Activated T-helper 2 cell treated with anti-CD3 and anti-CD28 coated beads, Interferon-gamma antibody, Interleukin-2, Interleukin-4, amounts not matched to agents 10 μg/mL and 5 μg/mL and 100 μg/mL, durations not matched to agents 14 hours and 24 hours and 36 hours (primary cell): ENCODE data around the gene BCAS3. TPM values are rescaled to one million over a fixed set of nuclear protein-coding genes. Genes with fewer than 3 reads are reported as not detected.

Experiments
- DNase-seq: peaks from one replicate; pipeline ENCODE4 v3.0.0; 2021; ENCODE audit warnings: low spot score
- H3K27ac Mint-ChIP-seq: one replicate; pipeline ENCODE4 v1.8.0; 2021; ENCODE audit warnings: mixed read lengths
- H3K27me3 Mint-ChIP-seq: one replicate; pipeline ENCODE4 v1.8.0; 2021; ENCODE audit warnings: low read depth, mixed read lengths
- H3K36me3 Mint-ChIP-seq: one replicate; pipeline ENCODE4 v1.8.0; 2021; ENCODE audit warnings: low read depth, mixed read lengths
- H3K4me1 Mint-ChIP-seq: one replicate; pipeline ENCODE4 v1.8.0; 2021; ENCODE audit warnings: low read depth, mixed read lengths
- H3K4me3 Mint-ChIP-seq: one replicate; pipeline ENCODE4 v1.8.0; 2021; ENCODE audit warnings: low read depth, mild to moderate bottlenecking, moderate library complexity, mixed read lengths
- H3K9me3 Mint-ChIP-seq: one replicate; pipeline ENCODE4 v1.8.0; 2021; ENCODE audit warnings: mixed read lengths
- intact Hi-C: fragments of 100-400 bp; cut with micrococcal nuclease; formaldehyde crosslinking; loops from one replicate; pipeline ENCODE4 v1.15.1; 2023
- total RNA-seq: library from RNA; stranded (reverse); gene quantifications from 2 replicates; pipeline ENCODE4 v1.2.3, GENCODE V29; 2022

BCAS3 gene
- total RNA-seq, 1 donor from 2014 or later, result 10.7 TPM

GRCh38 chr17:61411261-61412142, 733.9 kb downstream of the BCAS3 start:
- H3K4me1 Mint-ChIP-seq, result peaks cover 8% of the 10 kb centered on the region
- peak overlapping the region; percentile 51 for H3K4me3 Mint-ChIP-seq
- no peaks in the 10 kb centered on the region for H3K36me3 Mint-ChIP-seq
- DNase-seq, result peak; percentile 17
- intact Hi-C loops, result loop anchor here (2.0 to 10.0 kb wide), 3 partner anchors 171 to 653 kb away; partner anchors contain the start of gene MED13
- no peak overlapping the region for H3K27ac Mint-ChIP-seq
- H3K27me3 Mint-ChIP-seq, result peaks cover 62% of the 10 kb centered on the region
- H3K9me3 Mint-ChIP-seq, result no peaks in the 10 kb centered on the region

DNA sequence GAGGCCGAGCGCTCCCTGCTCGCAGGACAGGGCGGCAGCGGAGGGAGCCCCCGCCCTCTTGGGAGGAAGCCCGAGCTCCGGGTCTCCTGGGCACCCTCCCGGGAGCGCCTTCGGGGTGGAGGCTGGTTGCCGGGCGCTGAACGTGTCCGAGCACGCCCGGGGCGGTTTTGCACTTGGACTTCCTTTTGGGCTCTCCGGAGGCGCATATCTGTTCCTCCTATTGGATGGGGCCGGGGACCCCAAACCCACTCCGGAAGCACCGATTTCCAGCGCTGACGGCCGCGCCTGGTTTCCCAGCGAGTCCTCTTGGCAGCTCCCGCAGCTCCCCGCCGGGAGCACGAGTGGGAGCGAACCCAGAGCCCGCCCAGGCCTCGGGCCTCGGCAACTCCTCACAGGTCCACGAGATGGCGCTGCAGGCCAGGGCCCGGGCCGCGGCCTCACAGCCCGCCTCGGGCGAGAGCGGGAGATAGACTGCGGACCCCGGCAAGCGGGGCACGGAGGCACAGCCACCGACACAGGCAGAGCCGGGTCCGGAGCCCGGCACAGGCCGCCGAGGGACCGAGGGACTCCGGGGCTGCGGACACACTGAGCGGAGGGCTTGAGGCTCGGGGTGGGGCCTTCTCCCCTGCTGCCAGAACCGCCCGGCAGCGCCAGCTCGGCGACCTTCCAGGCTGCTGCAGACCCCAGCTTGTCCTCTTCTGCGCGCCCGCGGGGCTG, 734.6 kb downstream of the BCAS3 start:
- H3K9me3 Mint-ChIP-seq, result no peaks in the 10 kb centered on the region
- peak; percentile 71 for DNase-seq
- intact Hi-C loops, result loop anchor here (2.0 to 10.0 kb wide), 2 partner anchors 170 to 652 kb away; partner anchors contain the start of gene MED13
- H3K27me3 Mint-ChIP-seq, result peaks cover 55% of the 10 kb centered on the region
- H3K36me3 Mint-ChIP-seq, result no peaks in the 10 kb centered on the region
- H3K4me1 Mint-ChIP-seq, result peaks cover 8% of the 10 kb centered on the region
- H3K27ac Mint-ChIP-seq, result no peak overlapping the region
- H3K4me3 Mint-ChIP-seq, result peak overlapping the region; percentile 42

- peaks cover 8% of the 10 kb centered on the region for H3K4me1 Mint-ChIP-seq
- peak overlapping the region; percentile 55 for H3K4me3 Mint-ChIP-seq
- H3K27me3 Mint-ChIP-seq, result peaks cover 48% of the 10 kb centered on the region
- DNase-seq, result peak; percentile 4
- H3K9me3 Mint-ChIP-seq, result no peaks in the 10 kb centered on the region
- H3K27ac Mint-ChIP-seq, result no peak overlapping the region
- no peaks in the 10 kb centered on the region for H3K36me3 Mint-ChIP-seq
- intact Hi-C loops, result loop anchor here (2.0 to 10.0 kb wide), 2 partner anchors 170 to 652 kb away; partner anchors contain the start of gene MED13
Measured at GRCh38 chr17:61412860-61413660, 735.4 kb downstream of the BCAS3 start.

DNA sequence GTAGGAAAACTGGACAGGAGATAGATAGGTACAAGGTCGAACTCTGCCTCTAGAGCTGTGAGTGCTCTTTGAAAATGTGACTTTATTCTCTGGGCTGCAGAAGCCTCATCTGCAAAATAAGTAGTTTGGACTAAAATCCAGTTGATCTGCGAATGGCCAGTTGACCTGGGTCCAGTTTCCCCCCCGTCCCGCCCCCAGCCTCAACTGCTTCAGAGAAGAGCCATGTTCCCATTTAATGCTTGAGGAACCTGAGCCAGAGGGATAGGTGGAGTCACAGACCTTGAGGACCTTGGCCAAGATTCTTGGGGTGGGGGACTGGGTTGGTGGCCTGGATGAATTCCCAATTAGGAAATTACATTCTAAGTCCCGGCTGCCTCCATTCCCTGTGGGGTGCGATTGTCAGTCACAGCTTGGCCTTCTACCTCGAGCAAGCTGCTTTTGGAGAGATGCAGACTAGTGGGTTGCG, 736.0 kb downstream of the BCAS3 start:
- DNase-seq, result no peak
- Mint-ChIP-seq H3K36me3 (no peaks in the 10 kb centered on the region), H3K4me3 (no peak overlapping the region), H3K9me3 (no peaks in the 10 kb centered on the region), H3K4me1 (peaks cover 6% of the 10 kb centered on the region), H3K27me3 (peaks cover 44% of the 10 kb centered on the region), H3K27ac (no peak overlapping the region)
- intact Hi-C loops, result loop anchor here (1.0 to 10.0 kb wide), 3 partner anchors 138 to 651 kb away; partner anchors contain the start of gene MED13

DNA sequence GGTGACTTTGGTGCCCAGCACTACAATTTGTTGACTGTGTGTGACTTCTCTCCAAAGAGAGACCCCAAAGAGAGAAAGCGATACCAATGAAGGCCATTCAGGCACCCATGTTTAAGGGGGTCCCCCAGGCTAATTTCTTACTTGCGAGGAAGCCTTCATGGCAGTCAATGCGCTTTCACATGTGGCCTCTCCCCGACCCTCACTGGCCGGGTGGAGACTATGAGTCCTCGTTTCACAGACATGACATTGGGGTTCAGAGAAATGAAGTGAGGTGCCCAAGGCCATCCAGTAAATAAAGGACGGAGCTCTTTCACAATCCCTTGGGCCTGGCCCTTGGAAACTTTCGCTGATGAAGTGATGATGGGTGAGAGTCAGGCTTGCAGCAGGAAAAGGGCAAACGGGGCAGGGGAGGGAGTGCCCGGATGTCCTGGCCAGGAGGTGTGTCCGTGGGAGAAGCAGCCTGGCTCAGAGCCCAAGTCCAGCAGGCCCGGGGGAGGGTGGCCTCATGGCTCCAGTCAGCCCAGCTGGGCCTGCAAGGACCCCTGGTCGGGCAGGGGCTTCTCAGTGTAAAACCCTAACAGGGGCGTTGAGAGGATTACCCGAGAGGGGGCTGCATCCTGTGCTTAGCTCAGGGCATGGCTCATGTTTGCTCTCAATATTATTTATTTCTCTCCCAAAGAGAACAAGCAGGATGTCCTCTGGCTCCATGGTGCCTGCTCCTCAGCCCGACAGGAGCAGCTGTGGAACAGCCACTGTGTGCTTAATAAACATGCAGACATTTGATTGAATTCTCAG, 736.7 kb downstream of the BCAS3 start:
- H3K27me3 Mint-ChIP-seq, result peaks cover 46% of the 10 kb centered on the region
- peaks cover 4% of the 10 kb centered on the region for H3K4me1 Mint-ChIP-seq
- no peaks in the 10 kb centered on the region for H3K36me3 Mint-ChIP-seq
- DNase-seq, result no peak
- intact Hi-C loops, result loop anchor here (1.0 to 10.0 kb wide), 2 partner anchors 137 to 650 kb away; partner anchors contain the start of gene MED13
- H3K9me3 Mint-ChIP-seq, result no peaks in the 10 kb centered on the region
- no peak overlapping the region for H3K27ac Mint-ChIP-seq
- H3K4me3 Mint-ChIP-seq, result no peak overlapping the region

DNA sequence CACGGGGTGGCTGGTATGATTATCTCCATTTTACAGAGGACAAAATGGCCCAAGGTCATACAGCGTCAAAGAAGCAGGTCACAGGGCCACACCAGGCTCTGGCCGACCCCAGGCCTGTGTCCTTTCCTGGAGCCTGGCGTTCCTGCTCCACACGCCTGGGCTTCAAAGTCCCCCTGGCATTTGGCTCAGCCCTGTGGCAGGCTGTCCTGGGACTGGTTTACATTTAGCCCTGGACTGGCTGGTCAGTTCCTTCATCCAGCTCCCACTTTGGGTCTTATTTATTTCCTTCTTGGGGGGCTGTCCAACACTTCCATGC, 737.2 kb downstream of the BCAS3 start:
- Mint-ChIP-seq H3K4me1 (peaks cover 4% of the 10 kb centered on the region), H3K27ac (no peak overlapping the region), H3K4me3 (no peak overlapping the region), H3K9me3 (no peaks in the 10 kb centered on the region), H3K27me3 (peaks cover 45% of the 10 kb centered on the region), H3K36me3 (no peaks in the 10 kb centered on the region)
- no peak for DNase-seq
- intact Hi-C loops, result loop anchor here (1.0 to 10.0 kb wide), 2 partner anchors 136 to 650 kb away; partner anchors contain the start of gene MED13

DNA sequence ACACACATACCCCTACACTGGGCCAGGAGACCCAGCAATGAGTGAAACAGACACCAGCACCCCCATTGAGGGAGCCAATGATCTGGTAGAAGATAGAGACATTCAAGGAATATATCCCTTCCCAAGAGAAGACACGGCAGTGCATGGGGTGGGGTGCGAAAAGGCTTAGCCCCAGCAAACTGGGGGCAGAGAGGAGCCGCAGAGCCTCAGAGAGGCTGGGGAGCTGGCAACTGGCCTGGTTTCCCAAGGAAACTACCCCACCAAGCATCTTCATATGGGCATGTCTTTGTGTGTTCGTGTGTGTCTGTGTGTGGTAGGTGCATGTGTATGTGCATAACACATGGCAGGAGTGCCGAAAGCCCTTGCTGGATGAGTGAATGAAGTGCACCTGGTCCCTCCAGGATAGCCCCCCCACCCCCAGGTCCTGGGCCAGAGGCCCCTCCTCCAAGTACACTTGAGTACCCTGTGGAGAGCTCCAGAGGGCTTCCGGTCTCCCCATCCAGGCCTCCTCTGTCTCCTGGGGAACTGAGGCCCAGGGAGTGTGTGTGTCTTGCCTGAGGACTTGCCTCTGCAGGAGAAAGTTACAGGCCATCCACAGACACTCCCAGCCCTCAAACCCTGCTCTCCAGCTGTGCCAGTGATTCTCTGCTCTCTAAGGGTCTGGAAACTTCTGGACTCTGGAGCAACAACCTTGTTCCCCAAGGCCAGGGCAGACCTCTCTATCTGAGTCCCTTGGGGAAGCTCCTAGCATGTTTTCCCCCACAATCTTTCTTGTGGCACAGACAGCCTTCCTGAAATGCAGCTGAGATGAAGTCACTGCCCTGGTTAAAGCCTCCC, 737.9 kb downstream of the BCAS3 start:
- Mint-ChIP-seq H3K4me3 (no peak overlapping the region), H3K27ac (no peak overlapping the region), H3K36me3 (no peaks in the 10 kb centered on the region), H3K9me3 (no peaks in the 10 kb centered on the region), H3K4me1 (peaks cover under 1% of the 10 kb centered on the region), H3K27me3 (peaks cover 43% of the 10 kb centered on the region)
- no peak for DNase-seq
- intact Hi-C loops, result loop anchor here (10.0 kb wide), 1 partner anchor 649 kb away; the partner anchor contains the start of gene MED13

- Mint-ChIP-seq H3K27ac (no peak overlapping the region), H3K36me3 (no peaks in the 10 kb centered on the region), H3K27me3 (peaks cover 44% of the 10 kb centered on the region), H3K4me1 (no peaks in the 10 kb centered on the region), H3K4me3 (no peak overlapping the region), H3K9me3 (no peaks in the 10 kb centered on the region)
- intact Hi-C loops, result loop anchor here (10.0 kb wide), 1 partner anchor 649 kb away; the partner anchor contains the start of gene MED13
- DNase-seq, result no peak
Measured at GRCh38 chr17:61416211-61416539, 738.5 kb downstream of the BCAS3 start.

DNA sequence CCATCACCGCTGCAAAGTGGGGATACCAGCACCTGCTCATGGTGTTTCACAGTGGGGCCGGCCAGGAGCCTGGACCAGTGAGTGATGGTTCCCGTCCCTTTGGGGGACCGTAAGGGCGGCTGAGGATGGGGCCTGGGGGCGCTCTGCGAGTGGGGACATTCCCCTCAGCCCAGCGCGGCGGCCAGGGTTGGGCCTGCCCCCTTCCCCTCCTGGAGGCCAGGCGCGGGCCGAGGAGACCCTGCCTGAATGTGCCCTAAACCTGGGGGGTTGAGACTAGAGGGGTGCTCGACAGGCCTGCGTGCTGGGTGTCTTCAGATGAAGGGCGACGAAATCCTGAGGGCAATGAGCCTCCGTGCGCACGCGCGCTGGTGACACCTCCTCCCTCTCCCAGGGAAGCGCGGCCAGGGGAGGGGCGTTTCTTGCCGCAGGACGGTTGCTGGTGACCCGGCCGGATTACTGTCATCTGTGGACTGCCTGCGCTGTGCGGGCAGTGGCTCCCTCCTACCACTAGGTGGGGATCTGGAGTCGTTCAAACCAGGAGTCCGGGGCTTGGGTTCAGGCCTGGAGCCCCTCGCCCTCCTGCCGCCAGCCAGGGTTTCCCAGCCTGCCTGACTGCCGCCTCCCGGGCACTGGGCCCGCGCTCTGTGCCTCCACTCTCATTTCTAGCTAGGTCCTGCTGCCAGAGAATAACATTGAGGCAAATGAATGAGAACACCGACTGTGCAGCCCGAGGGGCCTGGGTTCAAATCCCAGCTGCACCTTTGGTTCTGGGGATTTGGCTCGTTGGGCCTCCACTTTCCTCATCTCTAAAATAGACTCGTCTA, 739.1 kb downstream of the BCAS3 start:
- no peaks in the 10 kb centered on the region for H3K36me3 Mint-ChIP-seq
- intact Hi-C loops, result loop anchor here (10.0 kb wide), 1 partner anchor 648 kb away; the partner anchor contains the start of gene MED13
- no peak overlapping the region for H3K27ac Mint-ChIP-seq
- no peak for DNase-seq
- no peaks in the 10 kb centered on the region for H3K4me1 Mint-ChIP-seq
- no peaks in the 10 kb centered on the region for H3K9me3 Mint-ChIP-seq
- H3K4me3 Mint-ChIP-seq, result no peak overlapping the region
- peaks cover 46% of the 10 kb centered on the region for H3K27me3 Mint-ChIP-seq

DNA sequence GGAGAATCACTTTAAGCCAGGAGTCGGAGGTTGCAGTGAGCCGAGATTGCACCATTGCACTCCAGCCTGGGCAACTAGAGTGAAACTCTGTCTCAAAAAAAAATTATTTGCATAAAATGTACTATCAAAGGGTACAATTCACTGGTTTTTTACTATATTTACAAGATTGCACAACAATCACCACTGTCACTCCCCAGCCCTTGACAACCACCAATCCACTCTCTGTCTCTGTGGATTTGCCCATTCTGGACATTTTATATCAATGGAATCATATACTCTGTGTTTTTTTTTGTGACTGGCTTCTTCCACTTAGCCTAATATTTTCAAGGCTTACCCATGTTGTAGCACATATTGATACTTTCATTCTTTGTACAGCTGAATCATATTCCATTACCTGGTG, 740.8 kb downstream of the BCAS3 start:
- Mint-ChIP-seq H3K9me3 (no peaks in the 10 kb centered on the region), H3K27me3 (peaks cover 46% of the 10 kb centered on the region), H3K4me1 (no peaks in the 10 kb centered on the region), H3K36me3 (no peaks in the 10 kb centered on the region), H3K4me3 (no peak overlapping the region), H3K27ac (no peak overlapping the region)
- no peak for DNase-seq
- intact Hi-C loops, result loop anchor here (10.0 kb wide), 1 partner anchor 646 kb away; the partner anchor contains the start of gene MED13
